Activated T-cell treated with anti-CD3 and anti-CD28 coated beads for 4 hours (primary cell): ENCODE results near the gene SRGAP3.
A peak's percentile ranks its signal among the peaks of the same experiment; 100 is the strongest.

Experiments
- DNase-seq: peaks from one replicate; pipeline ENCODE4 v3.0.0-alpha.2; 2020

SRGAP3 gene

DNA sequence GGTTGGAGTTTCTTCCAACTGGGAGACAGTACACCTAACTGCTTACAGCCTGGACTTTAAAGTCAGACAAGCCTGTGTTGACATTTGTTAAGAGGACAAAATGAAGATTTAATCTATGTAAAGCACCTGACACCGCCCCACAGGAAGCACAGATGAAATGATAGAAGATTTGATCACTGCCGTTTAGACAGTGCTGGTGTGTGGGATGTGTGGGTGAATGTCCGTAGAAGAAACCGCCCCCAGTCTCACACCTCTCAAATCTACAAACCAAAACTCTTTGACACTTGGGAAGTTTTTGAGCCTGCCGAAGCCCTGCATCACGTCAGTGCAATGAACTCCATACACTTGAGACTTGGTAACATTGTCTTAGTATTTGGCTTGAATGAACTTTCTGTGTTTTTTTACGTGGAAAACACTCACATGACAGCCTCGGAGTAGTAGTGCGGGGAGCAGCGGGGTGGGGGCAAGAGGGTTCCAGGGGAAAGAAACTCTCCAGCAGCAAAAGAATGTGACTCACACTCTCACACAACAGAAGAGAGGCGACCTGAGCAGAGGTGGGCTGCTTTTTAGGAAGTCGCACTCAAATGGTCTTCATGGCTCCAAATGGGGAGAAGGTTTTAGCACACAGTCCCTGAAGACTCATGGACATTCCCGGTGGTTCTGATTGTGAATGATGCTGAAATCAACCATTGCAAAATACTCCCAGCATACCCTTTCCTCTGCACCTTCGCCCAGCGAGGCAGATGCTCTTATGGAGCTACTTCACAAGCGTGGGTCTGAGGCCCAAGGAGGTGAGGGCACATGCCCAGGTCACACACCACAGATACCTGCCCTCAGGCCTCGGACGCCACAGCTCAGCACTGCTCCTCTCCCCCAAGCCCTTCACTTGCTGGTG is 79.2 kb downstream of the SRGAP3 start:
- DNase-seq, result peak; percentile 5

DNA sequence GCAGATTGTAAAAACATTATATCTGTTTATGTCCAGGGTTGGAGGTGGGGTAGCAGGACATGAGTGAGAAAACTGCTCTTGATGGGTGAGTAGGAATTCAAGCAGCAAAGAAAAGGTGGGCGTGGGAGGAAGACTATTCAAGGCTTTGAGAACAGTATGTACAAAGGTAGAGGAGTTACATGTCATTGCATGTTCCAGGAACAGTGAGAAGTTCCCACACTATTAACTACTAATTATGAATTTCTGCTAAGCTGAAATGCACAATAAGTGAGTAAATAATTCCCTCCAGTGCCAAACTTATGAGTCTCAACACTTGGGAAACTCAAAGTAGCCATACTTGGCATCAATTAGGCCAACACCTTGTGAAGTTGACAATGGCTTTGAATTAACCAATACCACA is 80.1 kb downstream of the SRGAP3 start:
- no peak for DNase-seq

DNA sequence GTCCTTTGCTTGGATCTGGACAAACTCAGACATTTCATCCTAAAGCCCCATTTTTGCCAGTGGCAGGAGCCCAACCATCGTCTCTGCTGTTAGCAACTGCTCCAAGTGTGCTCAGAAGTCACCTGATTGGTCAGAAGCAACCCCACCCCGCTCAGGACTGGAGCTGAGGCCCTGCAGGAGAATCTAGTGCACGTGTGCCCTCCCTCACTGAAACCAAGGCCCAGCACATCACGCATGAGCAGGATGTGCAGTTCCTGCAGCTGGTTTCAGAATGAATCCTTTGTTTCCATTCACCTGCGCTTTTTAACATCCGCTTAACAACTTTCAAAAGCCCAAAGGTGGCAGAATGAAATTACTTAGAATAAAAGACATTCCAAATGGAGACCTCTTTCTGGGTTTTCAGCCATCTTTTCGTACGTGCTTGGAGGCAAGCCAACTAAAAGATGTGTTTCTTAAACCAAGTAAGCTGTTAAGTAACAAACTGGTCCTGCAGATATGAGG is 81.2 kb downstream of the SRGAP3 start:
- peak; percentile 7 for DNase-seq

- DNase-seq, result no peak
These were observed 82.2 kb downstream of the SRGAP3 start for GRCh38 chr3:9167222-9167621.

DNA sequence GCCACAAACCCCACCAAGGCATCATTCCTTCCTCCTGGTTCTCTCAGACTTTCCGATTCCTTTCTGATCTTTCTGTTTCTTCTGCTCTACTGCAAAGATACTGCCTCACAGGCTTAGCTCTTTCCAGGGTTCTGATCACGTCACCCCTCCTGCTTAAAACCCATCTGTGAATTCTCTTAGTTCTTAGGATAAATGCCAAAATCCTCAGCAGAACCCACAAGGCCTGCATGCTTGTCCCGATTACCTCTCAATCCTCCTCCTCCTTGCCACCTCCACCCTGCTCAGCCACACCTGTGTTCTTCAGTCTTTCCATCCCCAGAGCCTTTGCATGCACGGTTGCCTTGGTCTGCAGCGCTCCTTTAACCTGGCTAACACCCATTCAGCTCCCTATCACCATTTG is 84.0 kb downstream of the SRGAP3 start:
- no peak for DNase-seq

DNA sequence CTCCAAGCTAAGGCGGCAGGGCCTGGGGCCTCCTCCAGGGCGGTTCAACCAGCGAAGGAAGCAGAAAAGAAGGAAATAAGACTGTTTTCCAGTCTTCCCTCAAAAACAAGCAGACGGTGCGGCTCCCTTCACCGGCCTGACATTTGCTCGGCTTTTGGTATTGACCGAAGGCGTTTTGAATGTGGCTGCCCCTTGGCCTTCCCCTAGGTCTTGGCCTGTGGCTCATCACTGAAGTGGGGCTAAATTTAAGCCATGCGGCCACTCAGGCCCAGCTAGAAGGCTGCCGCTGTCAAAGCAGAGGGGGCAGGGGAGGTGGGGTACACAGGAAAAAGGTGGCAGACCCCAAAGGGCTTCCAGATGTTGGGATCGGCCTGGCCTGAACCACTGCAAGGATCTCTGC is 86.2 kb downstream of the SRGAP3 start:
- DNase-seq, result no peak

DNA sequence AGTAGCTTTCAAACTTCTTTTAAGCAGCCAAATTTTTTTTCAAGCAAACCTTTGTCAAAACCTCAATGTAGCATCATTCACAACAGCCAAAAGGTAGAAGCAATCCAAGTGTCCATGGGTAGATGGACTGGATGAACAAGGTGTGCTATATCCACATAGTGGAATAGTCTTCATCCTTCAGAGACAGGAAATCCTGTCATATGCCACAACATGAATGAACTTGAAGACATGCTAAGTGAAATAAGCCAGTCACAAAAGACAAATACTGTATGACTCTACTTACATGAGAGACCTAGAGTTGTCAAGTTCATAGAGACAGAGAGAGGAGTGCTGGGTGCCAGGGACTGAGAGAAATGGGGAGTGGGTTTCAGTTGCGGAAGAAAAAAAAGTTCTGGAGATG is 87.6 kb downstream of the SRGAP3 start:
- no peak for DNase-seq

DNA sequence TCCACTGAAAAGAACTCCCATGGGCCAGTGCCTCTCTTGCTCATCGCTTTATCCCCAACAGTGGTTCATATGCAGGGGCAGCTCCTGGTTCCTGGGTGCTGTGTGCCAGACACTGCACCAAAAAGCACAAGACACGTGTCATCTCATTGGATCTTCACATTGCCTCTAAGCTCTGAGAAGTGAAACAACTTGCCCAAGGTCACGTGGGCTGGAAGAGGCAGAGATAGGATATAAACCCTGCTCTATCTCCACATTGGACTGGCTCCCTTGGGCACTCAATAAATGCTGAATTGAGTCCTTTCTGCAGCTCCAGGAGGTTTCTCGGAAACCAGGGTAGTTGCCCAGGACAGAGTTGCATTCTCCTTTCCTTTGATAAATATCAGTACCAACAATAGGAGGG is 88.1 kb downstream of the SRGAP3 start:
- DNase-seq, result no peak

- no peak for DNase-seq
These were observed 90.4 kb downstream of the SRGAP3 start for GRCh38 chr3:9158865-9159630.

- DNase-seq, result no peak
These were observed 91.6 kb downstream of the SRGAP3 start for GRCh38 chr3:9157651-9158362.

DNA sequence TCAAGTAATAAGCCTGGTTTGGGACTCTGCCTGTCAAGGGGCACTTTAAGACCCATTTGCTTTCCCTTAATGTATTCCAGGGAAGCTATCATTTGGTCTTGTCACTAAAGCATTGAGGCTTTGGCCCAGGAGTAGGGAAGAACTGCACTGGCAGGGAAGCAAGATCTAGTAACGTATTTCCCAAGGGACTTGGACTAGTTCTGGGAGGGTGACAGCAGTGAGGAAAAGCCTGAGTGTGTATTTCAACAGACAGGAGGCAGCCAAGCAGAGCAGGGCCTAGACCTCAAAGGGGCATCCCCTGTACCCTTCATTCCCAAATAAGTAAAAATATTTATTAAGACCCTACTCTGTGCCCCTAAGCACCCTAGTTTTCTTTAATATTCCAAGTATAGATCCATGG is 92.8 kb downstream of the SRGAP3 start:
- no peak for DNase-seq

- DNase-seq, result no peak
These were observed 94.4 kb downstream of the SRGAP3 start for GRCh38 chr3:9155028-9155427.

DNA sequence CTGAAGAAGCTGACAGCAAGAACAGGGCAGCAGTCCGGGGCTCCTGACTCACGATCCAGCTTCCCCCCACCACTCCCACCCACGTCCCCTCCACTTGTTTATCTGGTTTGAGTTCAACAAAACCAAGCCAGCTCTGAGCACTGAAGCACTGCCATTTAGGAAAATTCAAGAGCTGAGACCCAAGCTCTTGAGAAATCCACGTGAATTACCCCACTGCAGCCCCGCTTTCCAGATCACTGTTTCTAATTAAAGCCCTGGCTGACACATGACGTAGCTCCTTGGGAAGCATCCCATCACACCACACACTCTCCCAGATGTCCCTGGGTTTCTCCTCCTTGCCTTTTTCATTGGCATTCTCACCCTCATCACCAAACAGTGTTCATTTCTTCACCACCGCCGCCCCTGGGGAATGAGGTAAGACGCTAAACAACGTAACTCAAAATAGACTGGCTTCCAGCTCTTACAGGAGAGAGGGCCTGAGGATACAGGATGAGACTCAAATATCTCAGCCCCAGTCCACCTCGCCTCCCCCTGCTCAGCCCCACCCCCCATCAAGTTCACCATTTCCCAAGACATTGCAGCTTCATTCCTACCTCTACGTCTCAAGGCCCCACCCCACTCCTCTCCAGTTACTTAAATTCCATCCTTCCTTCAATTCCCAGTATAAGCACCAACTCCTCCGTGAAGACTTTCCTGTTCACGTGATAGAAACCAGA is 95.4 kb downstream of the SRGAP3 start:
- no peak for DNase-seq

DNA sequence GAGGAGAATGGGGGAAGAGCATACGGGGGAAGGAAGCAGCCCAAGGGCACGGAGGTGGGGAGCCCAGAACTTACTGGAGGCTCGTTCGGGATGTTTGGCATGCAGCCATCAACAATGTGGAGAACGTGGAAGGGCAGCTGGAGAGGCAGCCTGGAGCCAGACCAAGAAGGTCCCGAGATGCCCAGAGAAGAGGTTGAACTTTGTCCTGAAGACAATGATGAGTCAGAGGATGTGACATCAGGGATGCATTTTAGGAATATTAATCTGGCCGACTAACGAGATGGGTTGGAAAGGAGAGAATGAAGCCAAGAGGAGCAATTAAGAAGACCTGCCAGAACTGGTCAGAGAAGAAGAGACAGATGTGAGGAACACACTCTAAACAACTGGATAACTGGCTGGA is 98.2 kb downstream of the SRGAP3 start:
- DNase-seq, result no peak

DNA sequence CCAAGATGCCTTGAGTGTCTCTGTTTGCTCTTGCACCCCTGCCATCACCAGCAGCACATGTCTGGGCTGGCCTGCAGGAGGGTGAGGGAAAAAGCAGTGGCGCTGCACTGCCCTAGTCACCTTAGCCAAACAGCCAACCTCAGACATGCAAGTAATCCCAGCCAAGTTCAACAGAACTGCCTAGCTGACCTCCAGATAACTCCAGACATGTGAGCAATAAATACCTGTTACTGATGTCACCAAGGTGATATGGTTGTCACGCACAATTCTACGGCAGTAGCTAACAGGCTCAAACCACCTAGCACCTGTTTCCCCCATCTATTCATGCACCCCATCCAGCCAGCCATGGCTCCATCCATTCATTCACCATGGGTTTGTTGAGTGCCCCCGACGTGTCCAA is 99.9 kb downstream of the SRGAP3 start:
- no peak for DNase-seq

DNA sequence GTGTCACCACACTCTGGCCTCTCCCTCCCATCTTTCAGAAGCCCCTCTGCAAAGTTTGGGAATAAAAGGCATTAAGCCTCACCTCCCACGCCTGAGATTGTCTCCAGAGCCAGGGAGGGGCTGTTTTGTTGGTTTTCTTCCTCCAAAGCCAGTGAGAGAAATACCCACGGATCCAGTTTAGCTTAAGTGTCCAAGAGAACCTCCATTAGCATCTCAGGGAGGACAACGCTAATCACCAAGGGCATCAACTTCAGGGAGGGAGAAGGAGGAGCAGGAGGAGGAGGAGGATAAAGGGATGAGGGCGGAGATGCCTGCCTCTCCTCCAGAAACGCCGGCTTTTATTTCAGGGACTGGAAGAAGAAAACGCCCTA is 101.6 kb downstream of the SRGAP3 start:
- no peak for DNase-seq

DNA sequence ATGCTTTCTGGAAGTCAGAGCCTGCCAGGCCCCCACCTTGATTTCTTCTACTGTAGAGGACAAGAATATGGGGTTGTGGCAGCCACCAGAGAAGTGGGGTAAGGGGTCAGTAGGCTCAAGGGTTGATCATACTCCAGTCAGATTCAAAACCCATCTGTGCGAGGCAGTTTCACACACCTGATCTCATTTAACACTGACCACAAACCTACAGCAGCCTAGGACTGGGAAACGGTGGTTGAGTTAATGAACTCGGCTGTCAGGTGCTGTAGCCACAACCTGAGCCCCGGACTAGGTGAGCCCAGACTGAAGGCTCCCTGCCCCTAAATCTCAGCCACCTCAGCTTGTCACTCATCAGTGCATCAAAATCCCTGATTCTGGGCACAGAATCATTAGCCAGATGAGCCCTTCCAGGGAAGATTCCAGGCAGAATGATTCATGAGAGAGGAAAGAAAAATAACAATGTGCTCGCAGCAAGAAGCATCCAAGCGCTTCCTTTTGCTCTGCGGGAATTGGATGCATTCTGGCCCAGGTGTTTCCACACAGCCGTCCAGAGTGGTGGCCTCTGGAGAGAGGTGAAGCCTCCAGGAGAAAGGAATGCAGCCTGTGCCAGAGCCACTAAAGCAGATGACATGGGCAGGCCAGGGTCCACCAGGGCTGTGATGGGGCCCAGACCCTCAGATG is 102.1 kb downstream of the SRGAP3 start:
- DNase-seq, result no peak

DNA sequence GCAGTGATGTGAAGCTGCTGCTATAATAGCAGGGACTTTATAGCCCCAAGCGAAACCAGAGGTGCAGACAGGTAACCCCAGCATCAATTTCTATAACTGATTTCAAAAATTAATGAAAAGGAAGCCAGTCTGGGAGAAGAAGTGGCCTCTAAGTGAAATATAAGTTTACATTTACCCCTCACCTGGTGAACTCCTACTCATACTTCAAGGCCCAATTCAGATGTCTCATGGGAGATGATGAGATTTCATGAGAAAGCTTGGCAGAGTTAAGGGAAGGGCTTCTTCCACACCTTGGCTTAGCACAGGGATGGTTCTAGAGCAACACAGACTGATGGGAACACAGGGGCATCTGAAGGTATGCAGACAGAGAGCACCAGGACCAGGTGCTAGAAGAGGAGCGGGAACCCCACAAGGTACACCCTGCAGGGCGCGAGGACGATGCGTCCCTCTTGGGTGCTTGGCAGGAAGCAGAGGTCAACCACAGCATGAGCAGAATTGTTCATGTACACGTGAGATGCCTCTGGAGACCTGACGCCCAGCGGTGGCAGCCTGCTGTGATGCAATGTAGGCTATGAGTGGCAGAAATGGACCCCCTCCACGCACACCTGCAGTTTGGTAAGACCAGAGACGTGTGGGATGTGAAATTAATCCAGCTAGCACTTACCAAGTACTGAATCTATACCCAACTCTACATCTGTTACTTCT is 102.9 kb downstream of the SRGAP3 start:
- no peak for DNase-seq

GRCh38 chr3:9143184-9143583 is 106.3 kb downstream of the SRGAP3 start:
- DNase-seq, result no peak

DNA sequence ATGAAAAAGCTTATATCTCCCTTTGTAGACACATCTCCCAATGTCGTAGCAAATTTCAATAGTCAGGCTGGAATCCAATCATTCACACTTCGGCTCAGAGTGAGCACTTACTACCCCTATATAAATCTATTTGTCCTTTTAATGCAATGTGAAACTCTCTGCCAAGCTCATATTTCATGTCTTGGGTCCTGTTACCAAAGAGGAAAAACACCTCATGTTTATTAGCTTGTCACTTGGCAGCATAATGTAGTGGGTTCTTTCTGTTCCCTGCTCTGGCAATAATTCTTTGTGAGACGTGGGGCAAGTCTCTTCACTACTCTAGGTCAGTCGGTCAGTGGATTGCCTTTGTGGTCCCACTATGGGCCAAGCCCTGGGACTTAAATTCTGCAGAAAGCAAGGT is 107.1 kb downstream of the SRGAP3 start:
- no peak for DNase-seq

- no peak for DNase-seq
These were observed 107.5 kb downstream of the SRGAP3 start for GRCh38 chr3:9141928-9142289.

DNA sequence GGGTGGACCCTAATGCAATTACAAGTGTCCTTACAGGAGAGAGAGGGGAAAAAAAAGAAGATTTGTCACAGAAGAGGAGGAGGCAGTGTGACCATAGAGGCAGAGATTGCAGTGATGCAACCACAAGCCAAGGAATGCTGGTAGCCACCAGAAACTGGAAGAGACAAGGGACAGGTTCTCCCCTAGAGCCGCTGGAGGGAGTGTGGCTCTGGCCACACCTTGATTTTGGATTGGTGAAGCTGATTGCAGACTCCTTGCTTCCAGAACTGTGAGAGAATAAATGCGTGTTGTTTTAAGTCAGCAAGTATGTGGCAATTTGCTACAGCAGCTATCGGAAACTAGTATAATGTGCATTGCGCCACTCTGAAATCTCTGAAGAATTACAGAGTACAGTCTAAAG is 110.1 kb downstream of the SRGAP3 start:
- DNase-seq, result no peak
